HG03095 (cell line): ENCODE data around the gene COL27A1.
"Not testable (repeated sequence)": the region's sequence is repeated elsewhere in the genome, so short reads cannot be mapped to it uniquely, and the experiment has no call there.

ENCODE experiments used
- ATAC-seq: cut with Tn5 transposase; IDR thresholded peaks from one replicate; pipeline ENCODE4 v1.9.1; 2021; ENCODE audit warnings: moderate library complexity; ENCODE audit not compliant: unreplicated experiment

Gene COL27A1

GRCh38 chr9:114331229-114332195 lies 176.2 kb downstream of the COL27A1 start:
- not testable (repeated sequence) for ATAC-seq

GRCh38 chr9:114332474-114333040 lies 177.2 kb downstream of the COL27A1 start:
- ATAC-seq: not testable (repeated sequence)

GRCh38 chr9:114333718-114334117 lies 178.4 kb downstream of the COL27A1 start:
- ATAC-seq: not testable (repeated sequence)

GRCh38 chr9:114334490-114334889 lies 179.2 kb downstream of the COL27A1 start:
- ATAC-seq: no peak

GRCh38 chr9:114335745-114336144 lies 180.4 kb downstream of the COL27A1 start:
- no peak for ATAC-seq

- ATAC-seq: no peak
These were observed 180.8 kb downstream of the COL27A1 start for GRCh38 chr9:114336157-114336556.

- ATAC-seq: no peak
These were observed 181.5 kb downstream of the COL27A1 start for GRCh38 chr9:114336699-114337395.

- ATAC-seq: no peak
These were observed 182.8 kb downstream of the COL27A1 start for GRCh38 chr9:114338187-114338586.

- no peak for ATAC-seq
These were observed 184.0 kb downstream of the COL27A1 start for GRCh38 chr9:114339130-114339908.

- ATAC-seq: no peak
These were observed 186.0 kb downstream of the COL27A1 start for GRCh38 chr9:114341152-114341830.

GRCh38 chr9:114341991-114342390 lies 186.7 kb downstream of the COL27A1 start:
- no peak for ATAC-seq

GRCh38 chr9:114342755-114343440 lies 187.6 kb downstream of the COL27A1 start:
- no peak for ATAC-seq

- ATAC-seq: no peak
These were observed 188.3 kb downstream of the COL27A1 start for GRCh38 chr9:114343471-114344187.

GRCh38 chr9:114344188-114344566 lies 188.8 kb downstream of the COL27A1 start:
- ATAC-seq: no peak

- ATAC-seq: no peak
These were observed 189.4 kb downstream of the COL27A1 start for GRCh38 chr9:114344692-114345091.

- no peak for ATAC-seq
These were observed 190.2 kb downstream of the COL27A1 start for GRCh38 chr9:114345493-114346065.

- no peak for ATAC-seq
These were observed 190.8 kb downstream of the COL27A1 start for GRCh38 chr9:114346146-114346545.

GRCh38 chr9:114347675-114348074 lies 192.3 kb downstream of the COL27A1 start:
- ATAC-seq: no peak
